ENCODE measurements around the gene NTN3.
"Not testable (repeated sequence)": the region's sequence is repeated elsewhere in the genome, so short reads cannot be mapped to it uniquely, and the experiment has no call there.

NTN3 gene

DNA sequence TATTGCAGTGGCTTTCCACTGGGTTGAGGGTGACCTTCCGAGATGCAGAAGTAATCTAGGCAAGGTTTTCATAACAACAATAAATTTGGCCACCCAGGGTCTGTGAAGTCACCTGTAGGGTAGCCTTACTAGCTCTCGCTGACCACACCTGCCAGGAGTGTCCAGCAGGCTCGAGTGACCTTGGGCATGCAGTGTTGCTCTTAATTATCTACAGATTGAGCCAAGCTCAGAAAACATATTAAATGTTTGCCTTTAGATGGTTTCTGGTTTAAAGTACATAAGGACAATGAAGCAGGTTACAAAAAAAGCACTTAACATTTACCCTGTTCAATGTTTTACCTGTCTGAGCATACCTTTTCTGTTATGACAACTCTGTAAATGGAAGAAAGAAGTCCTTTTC lies 5.6 kb downstream of the NTN3 start:
- DNase-seq: no peak

DNA sequence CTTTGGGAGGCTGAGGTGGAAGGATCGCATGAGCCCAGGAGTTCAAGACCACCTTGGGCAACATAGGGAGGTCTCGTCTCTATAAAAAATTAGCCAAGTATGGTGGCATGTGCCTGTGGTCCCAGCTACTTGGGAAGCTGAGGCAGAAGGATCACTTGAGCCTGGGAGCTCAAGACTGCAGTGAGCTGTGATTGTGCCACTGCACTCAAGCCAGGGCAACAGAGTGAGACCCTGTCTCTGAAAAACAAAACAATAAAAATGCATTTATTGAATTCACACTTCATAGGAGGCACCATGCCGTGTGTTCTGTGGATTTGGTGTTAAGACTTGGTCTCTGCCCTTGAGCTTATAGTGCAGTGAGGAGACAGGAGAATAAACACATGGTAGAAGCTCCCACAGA lies 6.2 kb downstream of the NTN3 start:
- no peak for DNase-seq

GRCh38 chr16:2478279-2478678 lies 7.2 kb downstream of the NTN3 start:
- no peak for DNase-seq

GRCh38 chr16:2479996-2480395 lies 8.9 kb downstream of the NTN3 start:
- not testable (repeated sequence) for DNase-seq

GRCh38 chr16:2480948-2481347 lies 9.9 kb downstream of the NTN3 start:
- DNase-seq: no peak

GRCh38 chr16:2481676-2482075 lies 10.6 kb downstream of the NTN3 start:
- no peak for DNase-seq

- no peak for DNase-seq
Observed at GRCh38 chr16:2482249-2482648, 11.2 kb downstream of the NTN3 start.

GRCh38 chr16:2482708-2483534 lies 11.8 kb downstream of the NTN3 start:
- DNase-seq: peak in 50 of 58 donors; percentile 28 to 82 (median 58)

- no peak for DNase-seq
Observed at GRCh38 chr16:2483939-2484897, 13.1 kb downstream of the NTN3 start.

- DNase-seq: no peak
Observed at GRCh38 chr16:2484898-2485508, 13.9 kb downstream of the NTN3 start.

DNA sequence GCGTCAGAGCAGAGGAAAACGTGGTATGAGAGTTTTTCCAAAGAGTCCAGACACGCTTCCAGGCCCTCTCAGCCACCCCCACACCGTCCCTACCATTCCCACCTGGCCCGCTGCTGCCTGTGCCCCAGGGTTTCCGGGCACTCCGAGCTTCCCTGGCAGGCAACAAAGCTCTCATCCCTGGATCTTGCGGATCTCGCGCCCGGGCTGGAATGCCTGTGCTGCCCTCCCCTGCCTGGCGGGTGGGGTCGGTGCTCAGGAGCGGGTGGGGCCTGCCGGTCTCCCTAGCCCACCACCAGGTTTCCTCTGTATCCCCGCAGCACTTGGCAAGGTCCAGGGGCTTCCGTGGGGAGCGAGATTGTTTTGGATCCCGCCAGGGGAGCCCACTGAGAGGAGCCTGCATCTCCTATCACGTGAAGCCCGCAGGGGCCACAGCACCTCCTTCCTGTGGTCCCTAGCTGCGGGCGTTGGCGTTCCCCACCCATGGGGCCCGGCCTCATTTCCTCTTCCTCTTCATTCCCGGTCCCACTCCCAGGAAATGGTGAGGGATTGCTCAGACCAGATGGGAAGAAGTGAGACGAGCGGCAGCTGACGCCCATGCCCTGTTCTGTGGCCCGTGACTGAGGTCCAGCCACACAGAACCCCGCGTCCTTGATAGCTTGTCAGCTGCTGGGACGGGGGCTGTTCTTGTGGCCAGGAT lies 14.9 kb downstream of the NTN3 start:
- no peak for DNase-seq

DNA sequence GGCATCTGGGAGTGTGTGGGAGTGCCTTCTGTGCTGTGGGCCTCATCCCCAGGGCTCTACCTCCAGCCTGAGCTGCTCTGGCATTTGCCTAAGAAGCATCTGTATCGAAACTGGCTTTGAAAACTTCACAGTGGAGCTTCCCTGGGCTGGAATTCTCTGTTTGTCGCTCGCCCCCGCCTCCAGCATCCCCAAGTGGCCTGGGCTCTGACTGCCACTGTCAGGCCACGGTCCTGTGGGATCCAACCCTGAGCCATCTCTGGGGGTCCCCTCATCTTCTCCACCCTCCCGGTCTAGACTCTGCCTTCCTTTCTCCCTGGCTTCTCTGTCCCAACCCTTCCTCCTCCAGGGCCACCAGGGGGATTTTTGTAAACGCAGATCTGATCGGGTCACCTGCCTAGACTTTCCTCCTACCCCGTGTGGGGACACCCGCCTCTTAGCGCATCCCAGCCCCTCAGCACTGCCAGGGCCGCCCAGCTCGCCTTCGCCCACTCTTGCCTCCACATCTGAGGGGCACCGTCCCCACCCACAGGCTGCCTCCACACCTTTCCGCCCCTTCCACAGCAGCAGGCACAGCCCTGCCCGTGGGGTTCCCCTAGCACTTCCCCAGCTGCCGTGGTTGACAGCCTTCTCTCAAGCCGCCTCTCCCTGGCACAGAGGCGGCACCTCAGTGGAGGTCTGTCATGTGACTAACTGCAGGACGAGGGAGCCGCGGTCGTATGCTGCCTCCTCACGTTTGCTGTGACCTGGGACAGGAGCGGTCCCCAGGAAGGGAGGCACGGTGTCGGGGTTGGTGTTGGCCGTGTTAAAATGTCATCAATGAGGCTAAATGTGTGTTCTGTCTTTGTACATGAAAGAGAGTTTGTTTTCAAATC lies 15.8 kb downstream of the NTN3 start:
- peak in 33 of 58 donors; percentile 17 to 60 (median 45) for DNase-seq

GRCh38 chr16:2487517-2487842 lies 16.4 kb downstream of the NTN3 start:
- DNase-seq: peak in 2 of 58 donors; percentile 48 to 59

DNA sequence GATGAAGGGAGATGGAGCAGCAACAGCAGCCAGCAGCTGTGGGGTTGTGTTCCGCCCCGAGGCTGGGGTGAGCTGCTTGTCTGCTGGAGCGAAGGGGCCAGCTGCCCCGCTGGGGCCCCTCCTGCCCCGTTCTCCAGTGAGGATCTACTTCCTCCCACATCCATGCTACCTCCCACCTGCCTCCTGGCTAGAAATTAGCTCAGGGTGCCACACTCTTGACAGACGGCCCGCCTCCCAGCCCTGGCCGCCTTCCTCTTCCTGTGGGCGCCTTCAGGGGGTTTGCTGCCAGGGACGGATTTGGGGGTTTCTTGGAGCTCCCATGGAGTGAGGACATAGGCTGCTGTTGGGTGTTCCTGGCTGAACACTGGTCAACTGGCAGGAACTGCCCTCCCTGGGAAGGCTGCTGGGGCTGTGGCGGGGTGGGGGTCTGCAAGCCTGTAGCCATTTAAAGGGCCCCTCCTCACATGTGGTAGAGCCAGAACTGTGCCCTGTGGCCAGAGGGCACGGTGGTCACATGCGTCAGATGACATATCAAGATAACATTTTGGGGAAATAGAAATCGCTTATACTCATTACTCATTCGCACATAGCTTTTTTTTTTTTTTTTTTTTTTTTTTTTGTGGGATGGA lies 16.9 kb downstream of the NTN3 start:
- peak in 3 of 58 donors; percentile 31 to 42 (median 34) for DNase-seq

DNA sequence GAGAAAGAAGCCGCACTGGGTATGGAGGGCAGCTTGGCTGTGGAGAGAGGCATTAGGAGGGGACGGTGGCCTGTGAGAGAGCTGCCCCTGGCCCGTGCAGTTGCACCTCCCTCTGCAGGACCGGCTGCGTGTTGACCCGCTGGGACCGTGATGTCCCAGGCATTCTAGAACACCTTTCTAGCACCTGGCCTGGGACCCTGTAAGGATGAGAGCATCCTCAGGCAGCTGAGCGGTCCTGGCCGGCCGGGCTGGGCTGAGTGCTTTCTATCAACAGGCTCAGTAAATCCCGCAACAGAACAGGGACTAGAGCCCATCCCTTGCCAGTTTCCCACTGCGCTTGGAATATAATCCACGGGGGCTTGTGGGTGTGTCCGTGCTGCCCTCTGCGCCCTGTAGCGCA lies 18.5 kb downstream of the NTN3 start:
- DNase-seq: no peak

GRCh38 chr16:2490190-2491105 lies 19.4 kb downstream of the NTN3 start:
- no peak for DNase-seq

GRCh38 chr16:2492292-2492691 lies 21.2 kb downstream of the NTN3 start:
- DNase-seq: no peak

DNA sequence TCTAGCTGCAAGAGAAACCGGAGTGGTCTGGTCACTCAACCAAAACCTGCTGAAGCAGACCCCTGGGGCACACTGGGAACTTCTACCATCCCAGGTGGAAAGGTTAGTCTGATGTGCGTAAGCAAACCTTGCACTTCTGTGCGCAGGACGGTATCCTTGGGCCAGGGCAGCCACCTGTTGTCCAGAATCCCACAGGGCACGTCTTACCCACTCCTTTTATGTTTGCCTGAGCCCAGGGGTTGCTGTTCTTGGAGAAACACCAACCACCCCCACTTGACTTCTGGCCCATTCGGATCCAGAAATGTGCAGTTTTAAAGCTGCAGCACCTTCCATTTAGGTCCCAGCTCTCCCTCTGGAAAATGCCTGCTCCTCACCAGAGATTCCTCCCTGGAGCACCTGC lies 22.5 kb downstream of the NTN3 start:
- DNase-seq: no peak

DNA sequence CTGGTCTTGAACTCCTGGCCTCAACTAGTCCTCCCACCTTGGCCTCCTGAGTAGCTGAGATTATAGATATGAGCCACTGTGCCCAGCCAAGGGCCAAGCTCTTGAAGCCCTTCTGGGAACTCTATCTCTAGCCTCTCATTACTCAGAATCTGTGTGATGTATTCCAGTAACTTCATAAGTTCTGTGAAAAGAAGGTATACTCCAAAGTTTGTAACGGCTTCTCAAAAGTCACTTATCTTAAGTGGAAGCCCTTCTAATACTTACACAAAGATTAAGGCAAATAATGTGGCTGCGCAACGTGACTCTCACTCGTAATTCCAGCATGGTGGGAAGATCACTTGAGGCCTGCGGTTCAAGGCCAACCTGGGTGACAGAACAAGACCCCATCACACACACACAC lies 23.5 kb downstream of the NTN3 start:
- DNase-seq: no peak

Measured in anterior cingulate cortex (tissue), 58 donors.